B cell (primary cell): ENCODE data around the gene RAB6A. TPM values are rescaled to one million over a fixed set of nuclear protein-coding genes. Genes with fewer than 3 reads are reported as not detected.

Experiments
- ATAC-seq: fragments of 200-7000 bp; cut with Tn5 transposase; one replicate; pipeline ENCODE4 v1.10.0; 2021; ENCODE audit warnings: low read depth, mild to moderate bottlenecking, moderate number of reproducible peaks, moderate library complexity
- CTCF ChIA-PET: fragments of 350-600 bp; sonication (Branson Sonifier 250); formaldehyde crosslinking; loops from one replicate; lab custom pipeline; 2021; ENCODE audit warnings: antibody characterized with exemption, inconsistent platforms; lab: Charles Lee
- POLR2A ChIA-PET: fragments of 350-600 bp; sonication (Branson Sonifier 250); formaldehyde crosslinking; loops from one replicate; lab custom pipeline; 2021; ENCODE audit warnings: antibody characterized with exemption; lab: Charles Lee
- DNase-seq: peaks from one replicate; pipeline ENCODE4 v3.0.0; 2013
- H2AFZ ChIP-seq: 2 replicates; pipeline ENCODE4 v1.6.1; 2012; ENCODE audit warnings: mild to moderate bottlenecking, low read depth, low read length; ENCODE audit not compliant: insufficient read depth, poor library complexity, severe bottlenecking
- H3K27ac ChIP-seq, 2 donors: 1 replicate in 1 of 2; 2 replicates in 1 of 2; pipeline ENCODE4 v1.5.1; 2012 to 2013; ENCODE audit warnings: low read length in 2 of 2, mild to moderate bottlenecking in 2 of 2, moderate library complexity in 1 of 2
- H3K27me3 ChIP-seq, 4 experiments: fragments of 200-600 bp in 1 of 4; sonication (generic) in 1 of 4; replicated peaks in 1 of 4; 1 replicate in 2 of 4; 2 replicates in 2 of 4; pipeline versions ENCODE4 v1.6.1 to v1.7.0; 2013 to 2016; ENCODE audit warnings: low read length in 3 of 4, mild to moderate bottlenecking in 2 of 4, mixed read lengths in 1 of 4, moderate library complexity in 1 of 4; ENCODE audit not compliant: insufficient read depth in 4 of 4, control insufficient read depth in 3 of 4; ENCODE audit errors: control extremely low read depth in 1 of 4
- H3K36me3 ChIP-seq, 2 experiments: replicated peaks in 1 of 2; 1 replicate in 1 of 2; 2 replicates in 1 of 2; pipeline versions ENCODE4 v1.6.1 to v1.7.1; 2013; ENCODE audit warnings: low read length in 1 of 2; ENCODE audit not compliant: insufficient read depth in 2 of 2, control insufficient read depth in 1 of 2; ENCODE audit errors: control extremely low read depth in 1 of 2, extremely low read depth in 1 of 2
- H3K4me1 ChIP-seq, 2 donors: fragments of 200-600 bp in 1 of 2; sonication (generic) in 1 of 2; 1 replicate in 1 of 2; 2 replicates in 1 of 2; pipeline versions ENCODE4 v1.5.1 to v1.6.1; 2013 to 2017; ENCODE audit warnings: low read length in 2 of 2; ENCODE audit not compliant: control insufficient read depth in 2 of 2, insufficient read depth in 2 of 2
- H3K4me2 ChIP-seq: replicated peaks from 2 replicates; pipeline ENCODE3; 2012; ENCODE audit warnings: mild to moderate bottlenecking, low read depth, low read length; ENCODE audit not compliant: poor library complexity, severe bottlenecking
- H3K4me3 ChIP-seq, 5 experiments: fragments of 200-600 bp in 1 of 5; sonication (generic) in 1 of 5; 1 replicate in 3 of 5; 2 replicates in 2 of 5; pipeline versions ENCODE4 v1.5.1 to v1.7.0; 2011 to 2016; ENCODE audit warnings: low read length in 4 of 5, mild to moderate bottlenecking in 4 of 5, low read depth in 2 of 5, control low read depth in 1 of 5, moderate library complexity in 1 of 5; ENCODE audit not compliant: insufficient read depth in 1 of 5; ENCODE audit errors: control extremely low read depth in 1 of 5, extremely low read depth in 1 of 5
- H3K79me2 ChIP-seq: fragments of 200-600 bp; sonication (generic); one replicate; pipeline ENCODE4 v1.6.0; 2016; ENCODE audit warnings: low read length; ENCODE audit not compliant: control insufficient read depth, insufficient read depth
- H3K9ac ChIP-seq: fragments of 200-600 bp; sonication (generic); 2 replicates; pipeline ENCODE4 v1.6.1; 2017; ENCODE audit warnings: mild to moderate bottlenecking, low read length, moderate library complexity
- H3K9me3 ChIP-seq, 3 donors: one replicate each; pipeline versions ENCODE4 v1.6.1 to v1.7.1; 2013; ENCODE audit warnings: low read length in 2 of 3; ENCODE audit not compliant: control insufficient read depth in 2 of 3, insufficient read depth in 1 of 3; ENCODE audit errors: control extremely low read depth in 1 of 3
- H4K20me1 ChIP-seq: 2 replicates; pipeline ENCODE4 v1.6.0; 2012; ENCODE audit warnings: mild to moderate bottlenecking, low read length; ENCODE audit not compliant: insufficient read depth, control insufficient read depth, poor library complexity, severe bottlenecking
- H3K27ac Mint-ChIP-seq: one replicate; pipeline ENCODE4 v1.8.0; 2021; ENCODE audit warnings: mixed read lengths
- H3K27me3 Mint-ChIP-seq: one replicate; pipeline ENCODE4 v1.8.0; 2021; ENCODE audit warnings: mixed read lengths
- H3K4me1 Mint-ChIP-seq: one replicate; pipeline ENCODE4 v1.8.0; 2021; ENCODE audit warnings: mixed read lengths
- H3K4me3 Mint-ChIP-seq: one replicate; pipeline ENCODE4 v1.8.0; 2021; ENCODE audit warnings: mixed read lengths
- H3K9me3 Mint-ChIP-seq: one replicate; pipeline ENCODE4 v1.8.0; 2022; ENCODE audit warnings: mixed read lengths; ENCODE audit not compliant: insufficient read depth
- EZH2 ChIP-seq: IDR thresholded peaks from 2 replicates; pipeline ENCODE4 v1.6.1; 2012; ENCODE audit warnings: borderline replicate concordance, low read depth, mild to moderate bottlenecking, moderate library complexity, low read length; ENCODE audit not compliant: insufficient read depth, poor library complexity, severe bottlenecking
- WGBS: methylation state at CpG from one replicate; pipeline ENCODE4 v1.1.5; 2013; ENCODE audit warnings: missing lambda C conversion rate; ENCODE audit not compliant: insufficient coverage; 5-methylcytosine and 5-hydroxymethylcytosine counted together
- intact Hi-C: fragments of 100-400 bp; cut with micrococcal nuclease; formaldehyde crosslinking; loops from one replicate; pipeline ENCODE4 v1.10.0; 2022
- polyA plus RNA-seq: library from polyadenylated mRNA; depleted of rRNA; stranded (reverse); fragments of >200 nt; gene quantifications from 2 replicates; pipeline ENCODE4 v1.2.3, GENCODE V29; 2012
- total RNA-seq, 2 donors: library from RNA; stranded (reverse); fragments of 120-200 nt in 1 of 2; gene quantifications; 1 replicate in 1 of 2; 2 replicates in 1 of 2; pipeline versions ENCODE4 v1.2.3 to v1.2.4, GENCODE V29; 2013 to 2022
- TF ChIP-seq, protein P1 (sequence below): fragments of 200-600 bp; IDR thresholded peaks from one replicate; pipeline ENCODE4 v1.8.0; 2022; ENCODE audit warnings: antibody characterized with exemption, mild to moderate bottlenecking

Gene RAB6A
- total and polyA plus RNA-seq, 2 donors (not counting 1 experiment from before 2014, with no cell fraction given): 17.2 to 70.5 TPM

- no peak overlapping the region for H3K4me3 Mint-ChIP-seq
- DNase-seq: no peak
- intact Hi-C loops: no loop called here
- WGBS: 12% methylated on average over 2 of the region's 5 CpGs
- H3K9me3 ChIP-seq: no peaks in the 10 kb centered on the region
- TF ChIP-seq, protein P1, sequence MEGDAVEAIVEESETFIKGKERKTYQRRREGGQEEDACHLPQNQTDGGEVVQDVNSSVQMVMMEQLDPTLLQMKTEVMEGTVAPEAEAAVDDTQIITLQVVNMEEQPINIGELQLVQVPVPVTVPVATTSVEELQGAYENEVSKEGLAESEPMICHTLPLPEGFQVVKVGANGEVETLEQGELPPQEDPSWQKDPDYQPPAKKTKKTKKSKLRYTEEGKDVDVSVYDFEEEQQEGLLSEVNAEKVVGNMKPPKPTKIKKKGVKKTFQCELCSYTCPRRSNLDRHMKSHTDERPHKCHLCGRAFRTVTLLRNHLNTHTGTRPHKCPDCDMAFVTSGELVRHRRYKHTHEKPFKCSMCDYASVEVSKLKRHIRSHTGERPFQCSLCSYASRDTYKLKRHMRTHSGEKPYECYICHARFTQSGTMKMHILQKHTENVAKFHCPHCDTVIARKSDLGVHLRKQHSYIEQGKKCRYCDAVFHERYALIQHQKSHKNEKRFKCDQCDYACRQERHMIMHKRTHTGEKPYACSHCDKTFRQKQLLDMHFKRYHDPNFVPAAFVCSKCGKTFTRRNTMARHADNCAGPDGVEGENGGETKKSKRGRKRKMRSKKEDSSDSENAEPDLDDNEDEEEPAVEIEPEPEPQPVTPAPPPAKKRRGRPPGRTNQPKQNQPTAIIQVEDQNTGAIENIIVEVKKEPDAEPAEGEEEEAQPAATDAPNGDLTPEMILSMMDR: no peak
- TF ChIP-seq EZH2: no peak
- ChIA-PET POLR2A (interaction anchor here (0.6 kb wide), 1 partner anchor 27 kb away, joined by 3 read pairs; no protein-coding TSS in a partner anchor), CTCF (interaction anchor here (0.8 kb wide), 1 partner anchor 124 kb away, joined by 3 read pairs; no protein-coding TSS in a partner anchor)
- H2AFZ ChIP-seq: no peak overlapping the region
- peaks cover 64% of the 10 kb centered on the region for H4K20me1 ChIP-seq
- H3K27ac ChIP-seq: no peak overlapping the region
- no peaks in the 10 kb centered on the region for H3K27me3 ChIP-seq
- H3K9ac ChIP-seq: no peak overlapping the region
- peaks cover 90% of the 10 kb centered on the region for H3K79me2 ChIP-seq
- H3K4me1 Mint-ChIP-seq: peaks cover 34% of the 10 kb centered on the region
- no peak overlapping the region for H3K4me3 ChIP-seq
- no peak overlapping the region for H3K4me2 ChIP-seq
- no peak overlapping the region for H3K27ac Mint-ChIP-seq
- H3K9me3 Mint-ChIP-seq: no peaks in the 10 kb centered on the region
- no peaks in the 10 kb centered on the region for H3K27me3 Mint-ChIP-seq
- no peaks in the 10 kb centered on the region for H3K36me3 ChIP-seq
- H3K4me1 ChIP-seq: peaks cover 6% of the 10 kb centered on the region in 2 donors
- ATAC-seq: no peak
Observed at GRCh38 chr11:73750228-73750627, 10.6 kb downstream of the RAB6A start.

- H3K9ac ChIP-seq: no peak overlapping the region
- H3K9me3 ChIP-seq: no peaks in the 10 kb centered on the region
- peaks cover 97% of the 10 kb centered on the region for H3K79me2 ChIP-seq
- no peak overlapping the region for H3K4me3 ChIP-seq
- Mint-ChIP-seq H3K27me3 (no peaks in the 10 kb centered on the region), H3K4me3 (no peak overlapping the region), H3K4me1 (peaks cover 31% of the 10 kb centered on the region), H3K9me3 (no peaks in the 10 kb centered on the region), H3K27ac (no peak overlapping the region)
- no peak overlapping the region for H3K27ac ChIP-seq
- no peak overlapping the region for H2AFZ ChIP-seq
- WGBS: 100% methylated on average over 3 of the region's 7 CpGs
- intact Hi-C loops: no loop called here
- no peaks in the 10 kb centered on the region for H3K36me3 ChIP-seq
- ATAC-seq: no peak
- no peak overlapping the region for H3K4me2 ChIP-seq
- CTCF ChIA-PET: no interaction called here
- POLR2A ChIA-PET: no interaction called here
- peaks cover 62% of the 10 kb centered on the region for H4K20me1 ChIP-seq
- TF ChIP-seq, protein P1: no peak
- TF ChIP-seq EZH2: no peak
- DNase-seq: no peak
- peaks cover 6% of the 10 kb centered on the region in 2 donors for H3K4me1 ChIP-seq
- H3K27me3 ChIP-seq: no peaks in the 10 kb centered on the region
Observed at GRCh38 chr11:73749118-73749517, 11.8 kb downstream of the RAB6A start.
